Stimulated activated CD8-positive, alpha-beta memory T cell treated with anti-CD3 and anti-CD28 coated beads, Interleukin-7, amount 100 ng/mL, for 1 hour (primary cell): ENCODE measurements around the gene RAD54L.
"Not testable (repeated sequence)": the region's sequence is repeated elsewhere in the genome, so short reads cannot be mapped to it uniquely, and the experiment has no call there.

Source experiments
- DNase-seq, 2 donors: peaks; one replicate each; pipeline ENCODE4 v3.0.0-alpha.2; 2020; ENCODE audit warnings: low read depth in 2 of 2

RAD54L gene

DNA sequence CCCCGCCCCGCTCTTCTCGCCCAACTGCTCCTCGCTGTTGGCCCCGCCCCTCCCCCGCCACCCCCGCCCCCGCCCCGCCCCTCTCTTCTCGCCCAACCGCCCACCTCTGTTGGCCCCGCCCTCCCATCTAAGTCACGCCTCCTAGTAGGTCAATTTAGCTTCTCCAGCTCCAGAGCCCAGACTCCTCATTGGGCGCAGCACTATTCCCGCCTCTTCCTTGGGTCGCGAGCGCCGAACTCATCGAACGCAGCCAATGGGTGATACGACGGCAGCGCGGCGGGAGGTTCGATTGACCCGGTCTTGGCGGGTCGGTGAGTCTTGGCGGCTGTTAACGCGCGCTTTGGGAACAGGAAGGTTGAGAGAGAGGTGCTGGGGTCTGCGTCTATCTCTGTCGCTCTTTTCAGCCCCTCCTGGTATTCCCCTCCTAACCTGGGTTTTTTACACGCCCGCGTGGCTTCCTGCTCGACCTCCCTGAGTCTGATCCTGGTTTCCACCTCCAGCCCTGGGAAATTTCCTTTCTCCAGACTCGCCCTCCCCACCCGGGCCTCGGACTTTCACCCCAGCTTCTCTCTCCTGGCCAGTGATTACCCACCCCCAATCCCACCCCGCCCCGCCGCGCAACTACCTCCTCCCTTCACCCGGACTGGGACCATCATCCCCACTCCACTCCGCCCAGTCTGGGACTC, at the start of gene RAD54L:
Gene RAD54L, plus strand, starts transcription at position 328 of the 686 bp plus-strand sequence. CDS start 643 bp downstream, outside the sequence.
- DNase-seq, result peak; percentile 82 to 91

DNA sequence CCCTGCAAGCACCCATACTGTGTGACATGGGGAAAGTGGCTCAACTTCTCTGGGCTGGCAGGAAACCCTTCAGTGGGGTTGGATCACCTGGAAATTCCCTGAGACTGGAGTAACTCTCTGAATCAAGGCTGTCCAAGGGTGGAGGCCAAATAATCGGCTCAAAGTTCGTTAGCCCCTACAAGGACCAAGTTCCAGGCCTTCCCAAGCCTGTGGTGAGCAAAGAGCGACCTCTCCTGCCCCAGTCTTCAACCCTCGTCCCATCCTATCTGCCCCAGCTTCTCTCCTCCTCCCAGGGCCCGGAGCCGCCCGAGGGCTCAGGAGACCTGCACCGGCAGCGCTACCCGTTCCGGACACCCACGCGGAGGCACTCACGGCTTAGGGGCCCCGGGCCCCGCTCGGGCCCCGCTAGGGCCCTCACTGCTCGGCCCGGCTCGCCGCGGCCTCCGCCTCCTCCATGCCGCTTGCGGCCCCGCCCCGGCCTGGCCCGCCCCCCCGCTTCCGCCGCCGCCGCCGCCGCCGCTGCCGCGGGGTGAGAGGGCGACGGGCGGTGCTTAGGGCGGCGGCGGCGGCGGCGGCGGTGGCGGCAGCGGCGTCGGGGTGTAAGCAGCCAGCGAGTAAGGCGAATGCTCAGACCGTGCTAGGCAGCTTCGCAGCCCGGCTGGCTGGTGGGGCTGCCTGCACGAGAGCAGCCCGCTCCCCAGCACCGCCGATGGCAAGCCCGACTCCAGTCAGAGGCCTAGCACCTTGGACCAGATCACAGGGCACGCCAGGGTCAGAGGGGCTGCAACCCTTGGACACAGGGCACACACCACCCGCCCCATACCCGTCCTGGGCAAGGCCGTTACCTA, 49.4 kb upstream of the RAD54L start, which contains the start of gene POMGNT1:
Gene POMGNT1, minus strand, starts transcription at position 471 of the 848 bp plus-strand sequence. CDS start 613 bp downstream, outside the sequence.
- DNase-seq, result peak; percentile 48 to 52

DNA sequence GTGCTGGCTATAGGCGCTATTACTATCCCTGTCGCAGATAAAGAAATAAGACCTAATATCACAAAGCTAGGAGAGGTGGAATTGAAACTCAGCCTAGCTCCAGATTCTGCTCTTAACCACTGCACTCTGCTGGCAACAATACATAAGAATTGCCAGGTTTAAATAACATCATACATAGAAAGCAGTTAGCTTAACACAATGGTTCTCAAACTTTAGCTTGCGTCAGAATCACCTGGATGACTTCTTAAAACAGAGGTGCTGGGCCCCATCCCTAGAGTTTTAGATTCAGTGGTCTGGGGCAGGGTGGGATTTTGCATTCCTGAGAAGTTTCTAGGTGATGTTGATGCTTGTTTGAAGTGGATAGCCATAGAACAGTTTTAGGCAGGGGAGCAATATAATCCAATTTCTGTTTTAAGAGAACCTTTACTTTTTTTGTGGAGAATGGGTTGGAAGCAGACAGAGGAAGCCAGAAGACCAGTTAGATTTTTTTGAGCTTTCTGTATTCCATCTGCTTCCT, 48.3 kb upstream of the RAD54L start:
- DNase-seq, result no peak

DNA sequence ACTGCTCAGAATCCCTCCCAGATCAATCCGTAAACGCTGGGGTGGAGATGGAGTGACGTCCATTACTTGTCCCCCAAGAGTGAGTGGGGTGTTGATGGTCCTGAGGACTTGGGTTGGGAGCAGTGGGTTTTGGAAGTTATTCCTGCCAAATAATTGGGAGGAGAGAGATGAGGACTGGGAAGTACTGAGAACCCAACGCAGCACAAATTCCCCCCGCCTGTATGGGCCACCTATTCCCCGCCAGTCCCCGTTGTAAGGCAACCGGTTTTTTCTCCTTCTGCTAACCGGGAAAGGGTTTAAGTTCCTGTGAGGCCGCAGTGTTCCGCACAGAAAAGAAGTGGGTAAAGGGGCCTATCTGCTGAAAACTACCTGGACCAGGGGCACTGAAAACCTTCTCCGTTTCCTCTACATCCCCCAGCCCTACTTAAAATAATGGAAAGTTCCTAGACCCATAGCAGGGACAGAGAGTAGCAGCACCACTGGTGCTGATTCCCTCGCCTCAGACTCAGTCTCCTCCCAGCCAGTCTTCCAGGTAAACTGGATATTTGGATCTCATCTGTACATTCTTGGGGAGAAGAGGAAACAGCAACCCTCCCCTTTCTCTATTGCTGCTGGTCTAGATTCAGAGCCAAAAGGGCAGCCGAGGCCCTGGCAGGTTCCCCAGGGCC, 43.7 kb upstream of the RAD54L start:
- DNase-seq, result no peak

DNA sequence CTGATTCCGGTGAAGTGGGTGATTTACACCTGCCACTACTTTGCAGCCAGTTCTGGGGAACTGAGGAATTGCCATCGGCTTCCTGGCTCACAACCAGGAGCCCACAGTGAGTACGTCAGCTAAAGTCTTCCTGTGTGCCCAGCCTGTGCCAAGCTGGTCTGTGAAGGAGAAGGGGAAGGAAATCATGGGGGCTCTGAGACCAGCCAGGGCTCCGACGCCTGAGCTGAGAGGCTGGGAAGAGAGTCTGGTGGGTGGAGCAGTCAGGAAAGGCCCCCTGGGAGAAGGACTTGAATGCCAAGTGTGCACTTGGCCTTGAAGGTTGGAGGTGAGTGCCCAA, 43.2 kb upstream of the RAD54L start:
- no peak for DNase-seq

DNA sequence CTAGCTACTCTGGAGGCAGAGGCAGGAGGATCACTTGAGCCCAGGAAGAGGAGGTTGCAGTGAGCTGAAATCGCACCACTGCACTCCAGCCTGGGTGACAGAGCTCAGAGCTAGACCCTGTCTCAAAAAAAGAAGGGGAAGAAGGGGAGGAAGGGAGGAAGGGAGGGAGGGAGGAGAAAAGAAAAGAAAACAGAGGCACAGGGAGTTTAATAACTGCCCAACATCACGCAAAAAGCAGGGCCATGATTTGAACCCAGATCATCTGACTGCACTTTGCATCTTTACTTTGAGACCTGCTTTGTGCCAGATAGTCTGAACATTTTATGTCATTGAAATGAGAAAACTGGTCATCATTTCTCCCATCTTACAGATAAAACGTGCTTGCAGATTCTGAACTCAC, 42.4 kb upstream of the RAD54L start:
- no peak for DNase-seq

DNA sequence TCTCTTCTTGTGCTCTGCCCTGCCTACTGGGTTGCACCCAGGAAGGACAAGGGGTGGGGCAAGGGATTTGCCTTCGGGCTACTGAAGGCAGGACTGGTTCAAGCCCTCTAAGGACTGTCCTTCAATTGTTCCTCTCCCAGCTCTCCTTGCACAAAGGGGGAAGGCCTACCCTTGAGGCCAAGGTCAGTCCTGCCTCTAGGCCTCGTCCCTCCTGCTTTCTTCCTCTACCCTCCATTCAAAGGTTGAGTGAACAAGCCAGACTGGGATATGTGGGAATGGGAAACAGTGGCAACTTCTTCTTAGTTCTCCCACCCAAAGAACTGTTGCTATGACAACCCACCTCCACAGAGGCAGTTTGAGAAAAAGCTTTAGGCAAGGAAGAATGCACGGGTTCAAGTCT, 41.8 kb upstream of the RAD54L start:
- DNase-seq, result no peak

DNA sequence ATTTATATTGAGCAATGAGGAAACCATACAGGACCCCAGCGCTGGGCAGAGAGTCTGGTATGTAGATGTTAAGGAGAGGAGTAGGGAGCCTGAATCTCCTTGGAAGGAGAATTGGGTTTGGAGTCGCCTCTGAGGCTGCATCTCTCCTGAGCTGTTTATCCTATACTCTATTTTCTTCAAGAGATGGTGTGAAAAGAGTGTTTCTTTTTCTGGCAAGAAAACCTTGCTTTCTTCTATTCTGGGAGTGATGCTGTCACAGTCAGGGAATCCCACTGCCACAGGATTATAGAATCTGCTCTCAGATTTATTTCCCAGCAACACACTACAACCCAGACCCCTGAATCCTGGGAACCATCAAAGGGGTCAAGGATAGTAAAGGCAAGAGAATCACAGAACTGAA, 41.2 kb upstream of the RAD54L start:
- no peak for DNase-seq

DNA sequence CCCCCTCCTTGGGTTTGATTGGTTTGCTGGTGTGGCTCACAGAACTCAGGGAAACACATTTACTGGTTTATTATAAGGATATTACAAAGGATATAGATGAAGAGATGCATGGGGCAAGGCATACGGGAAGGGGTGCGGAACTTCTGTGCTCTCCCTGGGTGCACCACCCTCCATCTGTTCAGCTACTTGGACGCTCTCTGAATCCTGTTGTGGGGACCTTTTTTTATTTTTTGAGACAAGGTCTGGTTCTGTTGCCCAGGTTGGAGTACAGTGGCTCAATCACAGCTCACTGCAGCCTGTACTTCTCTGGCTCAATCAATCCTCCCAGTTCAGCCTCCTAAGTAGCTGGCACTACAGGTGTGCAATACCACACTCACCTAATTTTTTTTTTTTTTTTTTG, 37.0 kb upstream of the RAD54L start:
- DNase-seq, result no peak

DNA sequence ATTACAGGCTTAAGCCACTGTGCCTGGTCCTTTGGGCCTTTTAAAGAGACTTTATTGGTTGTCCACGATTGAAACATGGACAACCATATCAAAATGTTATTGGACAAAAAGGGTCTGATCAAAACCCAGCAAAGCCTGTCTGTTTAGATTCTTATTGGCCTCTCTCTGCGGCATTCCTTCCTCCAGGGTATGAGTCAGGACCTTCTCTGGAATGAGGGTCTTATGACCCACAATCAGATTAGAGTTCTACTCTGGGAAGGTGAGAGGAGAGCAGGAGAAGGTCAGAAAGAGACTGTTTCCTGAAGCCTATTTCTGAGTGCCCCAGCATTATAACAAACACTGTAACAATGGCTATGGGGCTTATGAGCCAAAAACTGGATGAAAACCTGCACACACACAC, 36.5 kb upstream of the RAD54L start:
- no peak for DNase-seq

DNA sequence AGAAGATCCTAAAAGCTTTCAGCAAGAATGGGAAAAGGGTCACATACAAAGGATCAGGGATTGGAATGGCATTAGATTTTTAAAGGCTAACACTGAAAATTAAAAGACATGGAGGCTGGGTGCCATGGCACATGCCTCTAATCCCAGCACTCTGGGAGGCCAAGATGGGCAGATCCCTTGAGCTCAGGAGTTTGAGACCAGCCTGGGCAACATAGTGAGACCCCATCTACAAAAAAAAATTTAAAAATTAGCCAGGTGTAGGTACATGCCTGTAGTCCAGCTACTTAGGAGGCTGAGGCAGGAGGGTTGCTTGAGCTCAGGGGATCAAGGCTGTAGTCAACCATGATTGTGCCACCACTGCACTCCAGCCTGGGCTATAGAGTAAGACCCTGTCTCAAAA, 32.1 kb upstream of the RAD54L start:
- DNase-seq, result no peak

DNA sequence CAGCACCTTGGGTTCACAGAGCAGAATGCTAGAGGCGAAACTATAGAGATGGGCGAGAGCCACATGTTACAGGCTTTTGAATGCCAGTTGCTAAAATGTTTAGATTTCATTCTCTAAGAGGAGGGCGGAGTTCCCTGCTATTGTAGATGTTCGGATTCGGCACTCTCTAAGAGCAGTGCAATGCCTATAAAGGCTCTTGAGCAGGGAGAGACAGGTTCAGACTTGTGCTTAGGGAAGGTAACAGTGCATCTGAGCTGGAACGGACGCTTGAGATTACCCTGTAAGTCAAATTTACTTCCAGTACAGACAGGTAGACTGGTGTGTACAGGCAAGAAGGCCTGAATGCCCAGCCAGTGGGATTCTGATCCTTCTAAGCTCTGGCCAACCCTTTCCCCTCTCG, 29.1 kb upstream of the RAD54L start:
- no peak for DNase-seq

DNA sequence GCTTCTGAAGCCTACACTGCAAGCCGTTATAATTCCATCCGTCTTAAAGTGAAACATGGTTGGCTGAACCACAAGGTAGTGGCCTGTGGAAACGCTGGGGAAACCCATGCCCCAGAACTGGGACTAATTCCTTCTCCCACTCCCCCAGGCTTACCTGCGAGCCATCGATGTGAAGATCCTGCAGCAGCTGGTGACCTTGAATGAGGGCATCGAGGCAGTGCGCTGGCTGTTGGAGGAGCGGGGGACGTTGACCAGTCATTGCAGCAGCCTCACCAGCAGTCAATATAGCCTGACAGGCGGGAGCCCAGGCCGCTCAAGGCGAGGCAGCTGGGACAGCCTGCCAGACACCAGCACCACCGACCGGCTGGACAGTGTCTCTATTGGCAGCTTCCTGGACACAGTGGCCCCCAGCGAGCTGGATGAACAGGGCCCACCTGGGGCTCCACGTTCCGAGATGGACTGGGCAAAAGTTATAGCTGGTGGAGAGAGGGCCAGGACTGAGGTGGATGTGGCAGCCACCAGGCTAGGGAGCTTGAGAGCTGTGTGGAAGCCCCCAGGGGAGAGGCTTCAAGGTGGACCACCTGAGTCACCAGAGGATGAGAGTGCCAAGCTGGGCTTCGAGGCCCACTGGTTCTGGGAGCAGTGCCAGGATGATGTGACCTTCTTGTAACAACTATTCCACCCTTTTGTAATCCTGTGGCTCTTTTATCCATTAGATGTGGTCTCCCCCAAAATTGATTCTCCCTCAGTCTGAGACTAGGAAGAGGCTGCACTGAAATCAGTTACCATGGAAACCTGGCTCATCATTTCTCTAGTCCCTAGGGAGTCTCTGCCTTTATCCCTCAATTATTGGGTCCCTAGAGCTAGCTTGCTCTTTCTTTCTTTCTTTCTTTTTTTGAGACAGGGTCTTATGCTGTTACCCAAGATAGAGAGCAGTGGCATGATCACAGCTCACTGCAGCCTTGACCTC, 27.7 kb upstream of the RAD54L start:
- no peak for DNase-seq

DNA sequence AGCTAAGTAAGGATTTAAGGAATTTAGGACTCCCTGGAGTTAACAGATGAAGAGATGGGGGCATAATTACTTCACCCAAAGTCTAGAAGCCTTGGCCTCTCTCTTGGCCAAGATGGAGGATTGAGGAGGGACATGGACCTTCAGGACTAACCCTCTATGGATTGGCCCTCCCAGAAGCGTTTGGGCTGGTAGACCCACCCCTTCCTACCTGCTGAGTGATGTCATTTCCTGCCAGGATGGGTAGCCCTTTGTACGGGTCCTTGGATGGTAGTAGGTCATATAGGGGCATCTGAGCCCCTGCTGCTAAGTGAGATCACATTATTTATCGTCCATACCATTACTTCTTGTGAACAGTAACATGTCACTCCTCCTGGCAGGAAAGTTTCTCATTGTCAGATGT, 26.8 kb upstream of the RAD54L start:
- no peak for DNase-seq

DNA sequence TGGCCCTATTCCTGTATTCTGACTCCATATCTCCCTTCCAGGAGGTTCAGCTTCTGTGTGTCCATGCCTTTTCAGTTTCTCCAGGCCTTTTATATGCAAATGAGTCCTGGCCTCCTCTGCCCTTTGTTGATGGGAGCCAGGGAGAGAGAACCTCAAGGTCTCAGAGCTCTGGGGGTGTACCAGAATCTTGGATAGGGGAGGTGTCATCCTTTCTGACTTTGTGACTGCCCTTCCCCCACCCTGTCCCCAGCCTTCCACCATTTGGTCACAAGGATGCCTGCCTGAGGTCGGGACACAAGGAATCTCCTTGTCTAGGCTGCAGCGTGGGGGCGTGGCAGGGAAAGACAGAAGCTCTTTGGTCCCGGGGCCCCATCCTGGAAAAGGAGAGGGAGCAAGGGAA, 25.8 kb upstream of the RAD54L start:
- no peak for DNase-seq

DNA sequence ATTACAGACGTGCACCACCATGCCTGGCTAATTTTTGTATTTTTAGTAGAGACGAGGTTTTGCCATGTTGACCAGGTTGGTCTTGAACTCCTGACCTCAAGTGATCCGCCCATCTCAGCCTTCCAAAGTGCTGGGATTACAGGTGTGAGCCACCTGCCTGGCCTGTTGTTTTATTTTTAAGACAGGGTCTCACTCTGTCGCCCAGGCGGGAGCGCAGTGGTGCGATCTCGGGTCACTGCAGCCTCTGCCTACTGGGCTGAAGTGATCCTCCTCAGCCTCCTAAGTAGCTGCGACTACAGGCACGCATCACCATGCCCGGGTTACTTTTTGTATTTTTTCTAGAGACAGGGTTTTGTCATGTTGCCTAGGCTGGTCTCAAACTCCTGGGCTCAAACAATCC, 24.5 kb upstream of the RAD54L start:
- DNase-seq, result not testable (repeated sequence)

DNA sequence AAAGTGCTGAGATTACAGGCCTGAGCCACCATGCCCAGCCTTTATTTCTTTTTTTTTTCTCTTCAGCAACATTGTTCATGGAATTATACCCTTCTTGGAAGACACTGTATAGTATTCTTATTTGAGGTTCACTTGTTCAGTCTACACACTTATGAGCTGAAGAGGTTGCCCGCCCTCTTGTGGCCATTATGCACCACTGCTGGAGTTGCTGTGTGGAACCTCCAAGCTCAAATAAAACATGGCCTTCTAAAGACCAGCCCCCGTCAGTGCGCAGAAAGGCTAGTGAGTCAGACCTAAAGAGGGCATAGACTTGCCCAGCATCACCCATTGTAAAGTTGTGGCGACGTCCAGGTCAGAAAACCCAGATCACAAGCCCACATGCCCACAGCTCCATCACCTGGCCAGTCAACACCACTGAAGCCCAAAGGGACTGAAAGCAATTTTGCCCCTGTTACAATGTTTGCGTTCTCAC, 24.1 kb upstream of the RAD54L start:
- DNase-seq, result peak in 1 of 2 donors; percentile 31

DNA sequence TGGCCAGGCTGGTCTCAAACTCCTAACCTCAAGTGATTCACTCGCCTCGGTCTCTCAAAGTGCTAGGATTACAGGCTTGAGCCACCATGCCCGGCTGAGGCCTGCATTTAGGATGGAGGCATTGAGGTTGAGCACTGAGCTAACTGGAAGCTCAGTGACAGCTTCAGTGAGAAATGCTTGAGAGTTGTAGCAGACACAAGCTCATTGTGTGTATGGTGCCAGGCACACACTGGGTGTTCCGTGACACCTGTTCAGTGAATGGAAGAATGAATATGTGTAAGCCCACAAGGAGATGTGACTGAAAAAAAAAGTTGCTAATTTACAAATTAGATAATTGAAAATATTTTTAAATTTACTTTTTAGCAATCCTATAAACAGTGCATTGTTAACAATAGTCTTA, 22.6 kb upstream of the RAD54L start:
- DNase-seq, result no peak

DNA sequence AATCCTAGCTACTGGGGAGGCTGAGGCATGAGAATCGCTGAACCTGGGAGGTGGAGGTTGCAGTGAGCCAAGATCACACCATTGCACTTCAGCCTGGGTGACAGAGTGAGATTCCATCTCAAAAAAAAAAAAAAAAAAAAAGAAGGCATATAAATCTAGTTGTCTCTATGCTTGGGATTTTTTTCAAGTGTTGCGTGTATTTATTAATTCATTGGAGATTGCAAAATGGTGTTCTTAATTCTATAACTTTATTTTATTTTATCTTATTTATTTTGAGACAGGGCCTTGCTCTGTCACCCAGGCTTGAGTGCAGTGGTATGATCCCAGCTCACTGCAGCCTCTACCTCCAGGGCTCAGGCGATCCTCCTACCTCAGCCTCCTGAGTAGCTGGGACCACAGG, 16.3 kb upstream of the RAD54L start:
- DNase-seq, result not testable (repeated sequence)

DNA sequence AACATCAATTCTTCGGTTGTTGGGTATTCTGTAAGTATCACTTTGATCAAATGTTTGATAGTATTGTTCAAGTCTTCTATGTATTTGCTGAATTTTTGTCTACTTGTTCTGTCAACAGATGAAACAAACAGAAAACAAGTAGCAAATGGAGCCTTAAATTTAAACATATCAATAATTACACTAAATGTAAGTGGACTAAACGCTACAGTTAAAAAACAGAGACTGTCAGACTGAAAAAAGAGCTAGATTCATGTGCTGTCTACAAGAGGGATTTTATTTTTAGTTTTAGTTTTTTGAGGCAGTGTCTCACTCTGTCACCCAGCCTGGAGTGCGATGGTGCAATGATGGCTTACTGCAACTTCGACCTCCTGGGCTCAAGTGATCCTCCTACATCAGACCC, 10.7 kb upstream of the RAD54L start:
- no peak for DNase-seq

DNA sequence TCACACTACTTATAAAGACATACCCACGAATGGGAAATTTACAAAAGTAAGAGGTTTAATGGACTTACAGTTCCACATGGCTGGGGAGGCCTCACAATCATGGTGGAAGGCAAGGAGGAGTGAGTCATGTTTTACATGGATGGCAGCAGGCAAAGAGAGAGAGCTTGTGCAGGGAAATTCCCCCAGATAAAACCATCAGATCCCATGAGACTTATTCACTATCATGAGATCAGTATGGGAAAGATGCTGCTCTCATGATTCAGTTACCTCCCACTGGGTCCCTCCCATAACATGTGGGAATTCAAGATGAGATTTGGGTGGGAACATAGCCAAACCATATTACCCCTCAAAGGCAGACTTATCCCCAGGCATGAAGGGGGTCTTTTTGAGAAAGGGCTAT, 8.7 kb upstream of the RAD54L start:
- DNase-seq, result not testable (repeated sequence)
